HG03575 (cell line): Measurements from ENCODE around the gene MAP3K12.

Experiments
- ATAC-seq: cut with Tn5 transposase; IDR thresholded peaks from one replicate; pipeline ENCODE4 v1.9.1; 2021; ENCODE audit not compliant: unreplicated experiment, insufficient number of reproducible peaks, low FRiP score; ENCODE audit errors: extremely low read depth

MAP3K12 gene

GRCh38 chr12:53480491-53481442 lies 18.5 kb downstream of the MAP3K12 start:
- ATAC-seq = no peak

GRCh38 chr12:53479331-53479730 lies 19.9 kb downstream of the MAP3K12 start:
- ATAC-seq = no peak

- ATAC-seq = no peak
Measured at GRCh38 chr12:53478865-53479264, 20.4 kb downstream of the MAP3K12 start.

- no peak for ATAC-seq
Measured at GRCh38 chr12:53476769-53477209, 22.5 kb downstream of the MAP3K12 start.

- ATAC-seq = no peak
Measured at GRCh38 chr12:53474819-53475218, 24.4 kb downstream of the MAP3K12 start.

GRCh38 chr12:53474077-53474476 lies 25.2 kb downstream of the MAP3K12 start:
- ATAC-seq = no peak

GRCh38 chr12:53472056-53472582 lies 27.1 kb downstream of the MAP3K12 start:
- no peak for ATAC-seq

GRCh38 chr12:53468282-53468681 lies 31.0 kb downstream of the MAP3K12 start:
- no peak for ATAC-seq

- no peak for ATAC-seq
Measured at GRCh38 chr12:53467880-53468279, 31.4 kb downstream of the MAP3K12 start.

- ATAC-seq = no peak
Measured at GRCh38 chr12:53467082-53467481, 32.2 kb downstream of the MAP3K12 start.

- no peak for ATAC-seq
Measured at GRCh38 chr12:53466640-53467039, 32.6 kb downstream of the MAP3K12 start.

- no peak for ATAC-seq
Measured at GRCh38 chr12:53465679-53466078, 33.6 kb downstream of the MAP3K12 start.

GRCh38 chr12:53464685-53465418 lies 34.4 kb downstream of the MAP3K12 start:
- no peak for ATAC-seq

- ATAC-seq = no peak
Measured at GRCh38 chr12:53463802-53464560, 35.3 kb downstream of the MAP3K12 start.

GRCh38 chr12:53462935-53463334 lies 36.3 kb downstream of the MAP3K12 start:
- ATAC-seq = no peak

- ATAC-seq = no peak
Measured at GRCh38 chr12:53461591-53461990, 37.7 kb downstream of the MAP3K12 start.

- no peak for ATAC-seq
Measured at GRCh38 chr12:53461059-53461458, 38.2 kb downstream of the MAP3K12 start.

- ATAC-seq = no peak
Measured at GRCh38 chr12:53459097-53459496, 40.2 kb downstream of the MAP3K12 start.
